HCT116 (cell line): ENCODE data around the gene PKN1. TPM values are rescaled to one million over a fixed set of nuclear protein-coding genes. Genes with fewer than 3 reads are reported as not detected.

Experiments
- ATAC-seq: fragments of 200-7000 bp; cut with Tn5 transposase; 2 replicates; pipeline ENCODE4 v1.9.1; 2020; ENCODE audit warnings: mild to moderate bottlenecking, moderate library complexity
- BruUV-seq: library from RNA; stranded (reverse); fragments of 400-500 nt; replicated peaks from 2 replicates; lab custom pipeline; 2021; lab: Mats Ljungman, UMichigan
- CTCF ChIA-PET: fragments of 300-600 bp; sonication (Branson Sonifier 250); formaldehyde crosslinking; loops from one replicate; lab custom pipeline; 2021; ENCODE audit warnings: antibody characterized with exemption; lab: Charles Lee
- POLR2A ChIA-PET: fragments of 300-600, 350-600 bp; sonication (Branson Sonifier 250); formaldehyde crosslinking; loops from one replicate; lab custom pipeline; 2021; ENCODE audit warnings: antibody characterized with exemption; lab: Charles Lee
- RAD21 ChIA-PET, 2 experiments: fragments of 300-600 bp; sonication (Branson Sonifier 250); formaldehyde crosslinking; loops; one replicate each; lab custom pipeline; 2023; ENCODE audit warnings: low total read pairs in 2 of 2; ENCODE audit not compliant: uncharacterized antibody in 2 of 2, unreplicated experiment in 2 of 2, low non-redundant PET in 1 of 2; lab: Charles Lee
- DNase-seq: peaks from one replicate; pipeline ENCODE4 v3.0.0-alpha.2; 2010; ENCODE audit warnings: low read depth, low spot score
- H2AFZ ChIP-seq: fragments of 200-600 bp; shearing (Covaris generic), sonication (generic); 2 replicates; pipeline ENCODE4 v1.6.1; 2017; ENCODE audit warnings: low read depth, mixed run types, mixed read lengths, antibody characterized with exemption, low read length; ENCODE audit not compliant: poor library complexity, severe bottlenecking
- H3K27ac ChIP-seq: 2 replicates; pipeline ENCODE4 v1.5.1; 2012; ENCODE audit warnings: low read depth, low read length
- H3K27me3 ChIP-seq: fragments of 200-600 bp; sonication (generic); 2 replicates; pipeline ENCODE4 v1.6.1; 2016; ENCODE audit warnings: mixed run types, low read length, mixed read lengths; ENCODE audit not compliant: insufficient read depth
- H3K36me3 ChIP-seq, 2 experiments: fragments of 200-500 bp in 1 of 2; fragments of 200-600 bp in 1 of 2; sonication (Bioruptor generic) in 1 of 2; sonication (generic) in 1 of 2; 2 replicates each; pipeline versions ENCODE4 v1.5.1 to v1.6.1; 2014 to 2016; ENCODE audit warnings: low read length in 2 of 2, inconsistent platforms in 1 of 2, mixed read lengths in 1 of 2, mixed run types in 1 of 2; ENCODE audit not compliant: insufficient read depth in 2 of 2, control insufficient read depth in 1 of 2
- H3K4me1 ChIP-seq, 2 experiments: fragments of 200-600 bp in 1 of 2; sonication (generic) in 1 of 2; 2 replicates each; pipeline versions ENCODE4 v1.5.1 to v1.6.1; 2012 to 2017; ENCODE audit warnings: low read length in 2 of 2, inconsistent platforms in 1 of 2, mild to moderate bottlenecking in 1 of 2, mixed read lengths in 1 of 2, mixed run types in 1 of 2, moderate library complexity in 1 of 2; ENCODE audit not compliant: insufficient read depth in 2 of 2, control insufficient read depth in 1 of 2
- H3K4me2 ChIP-seq: fragments of 200-600 bp; sonication (generic); 2 replicates; pipeline ENCODE4 v1.6.1; 2017; ENCODE audit warnings: mixed run types, low read length, mixed read lengths
- H3K4me3 ChIP-seq, 2 experiments: fragments of 200-600 bp in 1 of 2; sonication (generic) in 1 of 2; replicated peaks in 1 of 2; 2 replicates each; pipeline ENCODE4 v1.5.1; 2011 to 2016; ENCODE audit warnings: low read length in 2 of 2, control low read depth in 1 of 2, low read depth in 1 of 2, mild to moderate bottlenecking in 1 of 2, mixed read lengths in 1 of 2, mixed run types in 1 of 2
- H3K79me2 ChIP-seq: fragments of 200-600 bp; sonication (generic); 2 replicates; pipeline ENCODE4 v1.6.1; 2017; ENCODE audit warnings: mild to moderate bottlenecking, mixed run types, low read length, moderate library complexity, mixed read lengths; ENCODE audit not compliant: insufficient read depth
- H3K9ac ChIP-seq: fragments of 200-600 bp; sonication (generic); 2 replicates; pipeline ENCODE4 v1.6.1; 2016; ENCODE audit warnings: low read length, mixed read lengths
- H3K9me2 ChIP-seq: fragments of 200-600 bp; sonication (generic), shearing (Covaris generic); 2 replicates; pipeline ENCODE4 v1.6.1; 2017; ENCODE audit warnings: mixed run types, mild to moderate bottlenecking, moderate library complexity; ENCODE audit not compliant: insufficient read depth
- H3K9me3 ChIP-seq, 2 experiments: fragments of 200-500 bp in 1 of 2; fragments of 200-600 bp in 1 of 2; sonication (Bioruptor generic) in 1 of 2; sonication (generic) in 1 of 2; 2 replicates each; pipeline ENCODE4 v1.6.1; 2014 to 2017; ENCODE audit warnings: low read length in 2 of 2, mixed read lengths in 2 of 2, inconsistent platforms in 1 of 2, low read depth in 1 of 2, mild to moderate bottlenecking in 1 of 2, mixed run types in 1 of 2, moderate library complexity in 1 of 2; ENCODE audit not compliant: control insufficient read depth in 1 of 2, insufficient read depth in 1 of 2
- H4K20me1 ChIP-seq: fragments of 200-600 bp; sonication (generic), shearing (Covaris generic); 2 replicates; pipeline ENCODE4 v1.6.1; 2017; ENCODE audit warnings: mixed run types, mild to moderate bottlenecking, moderate library complexity; ENCODE audit not compliant: insufficient read depth
- FOSL1 ChIP-seq: IDR thresholded peaks from 2 replicates; pipeline ENCODE4 v1.6.1; 2012; ENCODE audit warnings: low read depth
- POLR2A ChIP-seq: IDR thresholded peaks from 2 replicates; pipeline ENCODE4 v1.7.0; 2011; ENCODE audit warnings: borderline replicate concordance; ENCODE audit not compliant: insufficient read depth, insufficient read length; ENCODE audit errors: extremely low read depth
- SIN3A ChIP-seq: IDR thresholded peaks from 2 replicates; pipeline ENCODE4 v1.6.1; 2012; ENCODE audit warnings: low read depth
- intact Hi-C: fragments of 100-400 bp; cut with micrococcal nuclease; formaldehyde crosslinking; loops from 2 replicates; pipeline ENCODE4 v1.10.0; 2022
- total RNA-seq: library from RNA; stranded (reverse); gene quantifications from one replicate; pipeline ENCODE4 v1.2.1, GENCODE V29; 2021; ENCODE audit not compliant: unreplicated experiment
- TF ChIP-seq, protein P1 (sequence below), 3 experiments: fragments of 200-600 bp in 1 of 3; sonication (generic) in 1 of 3; IDR thresholded peaks in 2 of 3; conservative IDR thresholded peaks in 1 of 3; 2 replicates each; pipeline ENCODE4 v1.5.1; 2012 to 2017; ENCODE audit warnings: low read depth in 2 of 3, low read length in 2 of 3, antibody characterized with exemption in 1 of 3, borderline replicate concordance in 1 of 3, control low read depth in 1 of 3, mild to moderate bottlenecking in 1 of 3, mixed read lengths in 1 of 3, mixed run types in 1 of 3, moderate library complexity in 1 of 3; ENCODE audit not compliant: insufficient read depth in 1 of 3

The PKN1 gene
- total RNA-seq, 1 experiment from 2014 or later = 248 TPM

GRCh38 chr19:14474827-14475226, 41.7 kb downstream of the PKN1 start:
- no TSS peak for BruUV-seq
- POLR2A ChIA-PET = no interaction called here
- TF ChIP-seq FOSL1 = no peak
- TF ChIP-seq, protein P1, sequence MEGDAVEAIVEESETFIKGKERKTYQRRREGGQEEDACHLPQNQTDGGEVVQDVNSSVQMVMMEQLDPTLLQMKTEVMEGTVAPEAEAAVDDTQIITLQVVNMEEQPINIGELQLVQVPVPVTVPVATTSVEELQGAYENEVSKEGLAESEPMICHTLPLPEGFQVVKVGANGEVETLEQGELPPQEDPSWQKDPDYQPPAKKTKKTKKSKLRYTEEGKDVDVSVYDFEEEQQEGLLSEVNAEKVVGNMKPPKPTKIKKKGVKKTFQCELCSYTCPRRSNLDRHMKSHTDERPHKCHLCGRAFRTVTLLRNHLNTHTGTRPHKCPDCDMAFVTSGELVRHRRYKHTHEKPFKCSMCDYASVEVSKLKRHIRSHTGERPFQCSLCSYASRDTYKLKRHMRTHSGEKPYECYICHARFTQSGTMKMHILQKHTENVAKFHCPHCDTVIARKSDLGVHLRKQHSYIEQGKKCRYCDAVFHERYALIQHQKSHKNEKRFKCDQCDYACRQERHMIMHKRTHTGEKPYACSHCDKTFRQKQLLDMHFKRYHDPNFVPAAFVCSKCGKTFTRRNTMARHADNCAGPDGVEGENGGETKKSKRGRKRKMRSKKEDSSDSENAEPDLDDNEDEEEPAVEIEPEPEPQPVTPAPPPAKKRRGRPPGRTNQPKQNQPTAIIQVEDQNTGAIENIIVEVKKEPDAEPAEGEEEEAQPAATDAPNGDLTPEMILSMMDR (IDR thresholded peaks at IDR 0.05 in 2 of 3, conservative IDR thresholded peaks at IDR 0.05 in 1 of 3; ENCODE audit: borderline replicate concordance in 1 of 3, insufficient read depth in 1 of 3, low read depth in 2 of 3, low read length in 2 of 3) = no peak
- no peak for TF ChIP-seq SIN3A
- no peak for TF ChIP-seq POLR2A
- H3K4me3 ChIP-seq = peak overlapping the region; percentile 11 to 16; a peak in 1 of 4 replicates
- ATAC-seq = no peak
- intact Hi-C loops = loop anchor here (5.0 kb wide), 1 partner anchor 338 kb away; the partner anchor contains the start of gene ASF1B
- H3K9ac ChIP-seq = 0 out of 2 replicates have a peak overlapping the region, but pooled peaks have one; percentile 45
- H2AFZ ChIP-seq = no peak overlapping the region
- peaks cover 9 to 10% of the 10 kb centered on the region in 2 experiments; a peak in 3 of 4 replicates for H3K36me3 ChIP-seq
- H3K9me2 ChIP-seq = no peaks in the 10 kb centered on the region
- no peaks in the 10 kb centered on the region for H3K27me3 ChIP-seq
- peaks cover 22 to 40% of the 10 kb centered on the region in 2 experiments; a peak in 3 of 4 replicates for H3K4me1 ChIP-seq
- H3K79me2 ChIP-seq = no peaks in the 10 kb centered on the region; the same call in 1 of the 2 replicates
- RAD21 ChIA-PET = interaction anchor here in 1 of 2 experiments (0.7 kb wide), 1 partner anchor 338 kb away, joined by 4 read pairs; the partner anchor contains the start of gene ASF1B
- H3K4me2 ChIP-seq = peak overlapping the region; percentile 72
- peak overlapping the region; percentile 51; the same call in 1 of the 2 replicates for H3K27ac ChIP-seq
- H3K9me3 ChIP-seq = no peaks in the 10 kb centered on the region
- DNase-seq = no peak
- no peaks in the 10 kb centered on the region for H4K20me1 ChIP-seq
- CTCF ChIA-PET = interaction anchor here (0.7 to 0.9 kb wide), 2 partner anchors 9 to 69 kb away, joined by 3 to 4 read pairs; no protein-coding TSS in a partner anchor
